Measurements from ENCODE around the gene SEC24B. TPM values are rescaled to one million over a fixed set of nuclear protein-coding genes. Genes with fewer than 3 reads are reported as not detected.

The SEC24B gene
- total and polyA plus RNA-seq, 2 experiments from 2014 or later = 17.2 to 28.3 TPM

- Histone ChIP-seq H3K27ac (no peak overlapping the region), H3K9me3 (ENCODE audit: low read depth) (no peaks in the 10 kb centered on the region), H3K79me2 (no peaks in the 10 kb centered on the region), H3K36me3 (replicated peaks; ENCODE audit: insufficient read depth, low read depth) (no peaks in the 10 kb centered on the region), H3K4me3 (no peak overlapping the region), H3K9me2 (replicated peaks; ENCODE audit: insufficient read depth) (no peaks in the 10 kb centered on the region), H4K20me1 (ENCODE audit: insufficient read depth, poor library complexity, severe bottlenecking) (no peaks in the 10 kb centered on the region), H3K27me3 (no peaks in the 10 kb centered on the region), H2AFZ (no peak overlapping the region), H3K4me1 (ENCODE audit: insufficient read depth) (no peaks in the 10 kb centered on the region), H3K4me2 (no peak overlapping the region)
- TF ChIP-seq EZH2 (IDR thresholded peaks at IDR 0.05; ENCODE audit: borderline replicate concordance) (no peak), CTCF (IDR thresholded peaks at IDR 0.05; ENCODE audit: poor library complexity) (no peak), EZH2phosphoT487 (IDR thresholded peaks at IDR 0.05; ENCODE audit: low read depth, severe bottlenecking, unreplicated experiment) (no peak)
- WGBS (ENCODE audit: low lambda C conversion rate, missing lambda C conversion rate) = 100% methylated on average over 1 of the region's 1 CpG
- DNase-seq (ENCODE audit: low spot score) = no peak
Measured at GRCh38 chr4:109398928-109399327, 34.7 kb upstream of the SEC24B start.

GRCh38 chr4:109406337-109406931, 27.2 kb upstream of the SEC24B start:
- Histone ChIP-seq H3K4me3 (no peak overlapping the region), H3K4me2 (no peak overlapping the region), H2AFZ (no peak overlapping the region), H3K4me1 (ENCODE audit: insufficient read depth) (no peaks in the 10 kb centered on the region), H3K36me3 (replicated peaks; ENCODE audit: insufficient read depth, low read depth) (no peaks in the 10 kb centered on the region), H3K79me2 (no peaks in the 10 kb centered on the region), H3K9me3 (ENCODE audit: low read depth) (no peaks in the 10 kb centered on the region), H3K27me3 (no peaks in the 10 kb centered on the region), H4K20me1 (ENCODE audit: insufficient read depth, poor library complexity, severe bottlenecking) (no peaks in the 10 kb centered on the region), H3K9me2 (replicated peaks; ENCODE audit: insufficient read depth) (no peaks in the 10 kb centered on the region), H3K27ac (no peak overlapping the region)
- WGBS (ENCODE audit: low lambda C conversion rate, missing lambda C conversion rate) = 5% methylated on average over 2 of the region's 2 CpGs
- DNase-seq (ENCODE audit: low spot score) = peak; percentile 70
- TF ChIP-seq EZH2phosphoT487 (IDR thresholded peaks at IDR 0.05; ENCODE audit: low read depth, severe bottlenecking, unreplicated experiment) (no peak), CTCF (IDR thresholded peaks at IDR 0.05; ENCODE audit: poor library complexity) (peak; percentile 88)

GRCh38 chr4:109407027-109407737, 26.4 kb upstream of the SEC24B start:
- no peak overlapping the region for H3K27ac ChIP-seq
- no peaks in the 10 kb centered on the region for H4K20me1 ChIP-seq (ENCODE audit: insufficient read depth, poor library complexity, severe bottlenecking)
- H2AFZ ChIP-seq = no peak overlapping the region
- no peaks in the 10 kb centered on the region for H3K9me2 ChIP-seq (replicated peaks; ENCODE audit: insufficient read depth)
- no peaks in the 10 kb centered on the region for H3K36me3 ChIP-seq (replicated peaks; ENCODE audit: insufficient read depth, low read depth)
- H3K27me3 ChIP-seq = no peaks in the 10 kb centered on the region
- no peaks in the 10 kb centered on the region for H3K4me1 ChIP-seq (ENCODE audit: insufficient read depth)
- H3K79me2 ChIP-seq = no peaks in the 10 kb centered on the region
- no peak overlapping the region for H3K4me2 ChIP-seq
- DNase-seq (ENCODE audit: low spot score) = no peak
- TF ChIP-seq EZH2 (IDR thresholded peaks at IDR 0.05; ENCODE audit: borderline replicate concordance) (no peak), CTCF (IDR thresholded peaks at IDR 0.05; ENCODE audit: poor library complexity) (no peak), EZH2phosphoT487 (IDR thresholded peaks at IDR 0.05; ENCODE audit: low read depth, severe bottlenecking, unreplicated experiment) (no peak)
- no peak overlapping the region for H3K4me3 ChIP-seq
- H3K9me3 ChIP-seq (ENCODE audit: low read depth) = no peaks in the 10 kb centered on the region
- 85% methylated on average over 2 of the region's 2 CpGs for WGBS (ENCODE audit: low lambda C conversion rate, missing lambda C conversion rate)

Measured in hepatocyte (in vitro differentiated cells).